ENCODE data around the gene FAM168A.
"Not testable (repeated sequence)": the region's sequence is repeated elsewhere in the genome, so short reads cannot be mapped to it uniquely, and the experiment has no call there.

The FAM168A gene

DNA sequence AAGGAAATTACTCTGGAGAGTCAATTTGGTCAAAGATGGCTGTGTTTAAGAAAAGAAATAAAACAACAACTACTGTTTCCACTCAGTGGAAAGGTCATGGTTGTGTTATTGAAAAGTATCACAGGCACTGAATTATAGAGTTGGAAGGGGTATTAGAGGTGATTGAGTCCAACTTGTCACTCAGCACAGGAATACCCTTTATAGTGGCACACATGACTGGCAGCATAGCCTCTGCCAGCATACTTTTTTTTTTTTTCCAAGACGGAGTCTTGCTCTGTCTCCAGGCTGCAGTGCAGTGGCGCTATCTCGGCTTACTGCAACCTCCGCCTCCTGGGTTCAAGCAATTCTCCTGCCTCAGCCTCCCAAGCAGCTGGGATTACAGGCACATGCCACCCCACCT lies 161.1 kb downstream of the FAM168A start:
- in situ Hi-C loops (cut with MboI; ENCODE audit: low sequenced_read_pairs): not testable (repeated sequence)

DNA sequence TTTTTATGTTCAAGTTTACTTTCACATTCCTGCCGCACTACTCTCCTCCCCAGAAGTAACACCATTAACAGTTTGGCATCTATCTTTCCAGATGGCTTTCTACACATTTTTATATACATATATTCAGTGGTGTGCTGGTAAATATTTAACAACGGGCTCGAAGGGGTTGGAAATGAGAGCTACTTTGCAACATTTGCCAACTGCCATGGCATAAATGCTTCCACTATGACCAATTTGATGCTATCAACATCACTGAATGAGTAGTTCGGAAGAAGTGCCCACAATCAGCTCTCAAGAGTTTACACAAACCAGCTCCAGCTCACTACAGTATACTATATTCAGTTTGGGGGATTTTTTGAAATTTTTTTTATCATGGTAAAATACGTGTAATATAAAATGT lies 166.5 kb downstream of the FAM168A start:
- in situ Hi-C loops (cut with MboI; ENCODE audit: low sequenced_read_pairs): no loop called here

DNA sequence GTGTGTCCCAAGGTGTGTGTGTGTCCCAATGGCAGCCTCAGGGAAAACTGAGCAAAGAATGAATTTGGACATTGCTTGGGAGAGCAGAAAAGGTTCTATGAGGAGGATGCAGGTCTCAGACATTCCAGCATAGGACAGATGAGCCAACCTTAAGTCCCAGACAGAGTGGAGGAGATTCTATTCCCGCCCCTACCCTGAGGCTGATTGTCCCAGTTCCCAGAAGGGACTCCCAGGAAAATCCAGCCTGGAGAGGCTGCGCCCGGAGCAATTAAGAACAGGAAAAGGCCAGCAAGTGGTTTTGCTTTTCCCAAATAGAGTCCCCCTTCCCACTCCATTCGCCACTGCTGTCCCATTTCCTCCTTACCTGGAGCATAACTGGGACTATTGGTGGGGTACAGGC lies 167.6 kb downstream of the FAM168A start:
- in situ Hi-C loops (cut with MboI; ENCODE audit: low sequenced_read_pairs): no loop called here

DNA sequence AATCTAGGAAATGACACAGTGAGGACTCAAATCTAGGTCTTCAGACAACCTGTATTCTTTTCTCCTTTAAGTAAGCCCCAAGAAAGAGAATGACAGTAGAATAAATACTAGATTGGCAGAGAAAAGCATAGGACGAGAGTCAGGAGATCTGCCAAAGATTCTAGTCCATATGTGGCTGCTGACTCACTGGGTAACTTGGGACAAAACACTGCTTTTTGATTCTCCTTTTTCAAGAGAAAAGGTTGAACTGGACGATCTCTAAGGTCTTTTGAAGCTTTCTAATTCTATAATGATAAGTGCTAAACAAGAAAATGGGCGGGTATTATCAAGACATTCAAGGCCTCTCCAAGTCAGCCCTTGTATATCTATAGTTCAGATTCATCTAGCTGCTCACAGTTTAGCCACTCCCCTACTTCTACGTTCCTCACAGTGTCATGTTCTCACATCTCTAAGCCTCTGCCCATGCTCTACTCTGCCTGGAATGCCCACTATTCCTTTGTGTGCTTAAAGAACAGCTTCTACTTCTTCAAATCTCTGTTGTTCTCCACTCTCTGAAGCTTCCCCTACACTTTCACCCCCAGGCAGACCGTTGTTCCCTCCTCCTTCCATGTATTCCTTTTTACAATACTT lies 168.7 kb downstream of the FAM168A start:
- in situ Hi-C loops (cut with MboI; ENCODE audit: low sequenced_read_pairs): no loop called here

DNA sequence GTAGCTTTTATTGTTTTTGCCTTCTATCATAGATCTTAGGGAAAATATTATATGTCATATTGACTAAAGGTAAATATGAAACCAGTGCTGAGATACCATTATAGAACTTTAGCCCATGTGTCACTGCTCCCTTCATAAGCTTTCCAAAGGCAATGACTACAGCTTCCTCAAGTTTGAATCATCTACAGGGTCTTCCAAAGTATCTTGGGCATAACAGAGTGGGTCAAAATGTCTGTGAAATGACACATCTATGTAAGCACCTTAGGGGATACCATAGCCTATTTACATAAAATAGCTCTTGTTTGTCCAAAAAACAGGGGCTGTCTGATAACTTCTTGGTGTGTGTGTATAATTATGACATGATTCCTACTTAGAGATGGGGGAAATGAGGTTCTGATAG lies 169.2 kb downstream of the FAM168A start:
- in situ Hi-C loops (cut with MboI; ENCODE audit: low sequenced_read_pairs): no loop called here

DNA sequence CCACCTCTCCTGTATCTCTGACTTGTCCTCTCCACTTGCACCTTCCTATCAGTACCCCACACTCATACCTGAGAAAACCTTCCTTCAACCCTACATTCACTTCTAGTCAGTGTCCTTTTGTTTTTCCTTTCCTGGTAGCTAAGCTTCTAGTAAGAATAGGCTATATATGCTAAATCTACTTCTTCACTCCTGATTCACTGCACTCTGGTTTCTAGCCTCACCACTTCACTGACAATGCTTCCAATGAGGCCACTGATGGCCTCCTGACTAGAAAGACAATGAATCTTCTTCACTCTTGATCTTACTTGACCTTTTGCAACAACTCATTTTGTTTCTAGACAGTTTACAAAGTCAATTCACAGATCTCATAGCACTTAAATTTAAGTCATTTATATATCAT lies 169.7 kb downstream of the FAM168A start:
- in situ Hi-C loops (cut with MboI; ENCODE audit: low sequenced_read_pairs): no loop called here

DNA sequence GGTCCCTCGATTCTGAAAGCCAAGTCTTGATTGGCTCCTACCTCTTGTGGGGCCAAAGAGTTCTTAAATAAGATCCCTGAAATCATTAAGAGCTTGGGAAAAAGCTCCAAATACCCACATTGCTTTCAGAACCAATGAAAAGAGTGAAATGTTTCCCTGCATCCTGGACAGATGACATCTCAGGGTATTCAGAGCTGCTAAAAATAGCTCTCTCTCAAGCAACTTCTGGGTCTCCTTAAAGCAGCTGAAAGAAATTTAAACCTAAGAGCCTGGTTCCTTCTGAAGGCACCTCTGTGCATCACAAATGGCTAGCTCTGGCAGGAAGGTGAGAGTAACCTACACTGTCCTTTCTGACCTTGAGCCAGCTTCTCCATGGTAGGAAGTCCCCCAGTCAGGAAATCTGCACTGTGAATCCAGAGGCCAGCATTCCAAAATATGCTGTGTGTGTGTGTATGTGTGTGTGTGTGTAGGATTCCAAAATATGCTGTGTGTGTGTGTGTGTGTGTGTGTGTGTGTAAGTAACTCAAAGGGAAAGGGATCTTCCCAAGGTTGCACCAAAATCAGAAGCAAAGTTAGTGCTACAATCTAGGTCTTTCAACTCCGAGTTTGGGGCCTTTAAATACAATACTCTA lies 171.6 kb downstream of the FAM168A start:
- in situ Hi-C loops (cut with MboI; ENCODE audit: low sequenced_read_pairs): no loop called here

DNA sequence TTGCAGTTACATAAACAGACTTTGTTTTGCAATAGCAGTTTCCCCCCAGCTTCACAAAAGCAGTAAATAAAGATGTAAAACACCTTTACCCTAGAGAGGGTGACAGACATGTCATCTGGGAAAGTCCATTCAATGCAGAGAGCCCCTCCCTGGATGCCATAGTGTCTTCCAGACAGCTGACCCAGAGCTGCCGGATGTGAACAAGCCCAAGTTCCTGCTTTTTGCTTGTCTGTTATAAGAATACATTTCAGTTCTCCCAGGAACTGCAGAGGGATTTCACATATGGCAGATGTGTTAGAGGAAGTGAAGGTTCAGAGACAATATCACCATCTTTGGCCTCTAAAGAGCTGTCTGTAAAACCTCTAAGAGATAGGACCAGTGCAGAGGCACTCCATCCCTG lies 172.8 kb downstream of the FAM168A start:
- in situ Hi-C loops (cut with MboI; ENCODE audit: low sequenced_read_pairs): no loop called here

DNA sequence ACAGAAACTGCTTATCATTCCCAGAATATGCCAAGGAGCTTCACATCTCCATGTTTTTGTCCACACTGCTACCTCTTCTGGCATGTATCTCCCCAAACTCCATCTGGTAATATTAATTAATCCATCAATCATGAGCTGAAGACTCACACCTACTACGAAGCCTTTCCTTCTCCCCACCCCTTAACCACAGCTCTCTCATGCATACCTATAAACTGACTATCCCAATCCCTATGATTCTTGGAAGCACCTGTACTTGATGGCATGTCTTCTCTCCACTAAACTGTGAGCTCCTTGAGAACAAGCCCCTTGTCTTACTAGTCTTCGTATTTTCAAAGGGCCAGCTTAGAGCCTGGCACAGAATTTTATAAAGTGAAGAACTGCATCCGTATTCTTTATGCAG lies 174.4 kb downstream of the FAM168A start:
- in situ Hi-C loops (cut with MboI; ENCODE audit: low sequenced_read_pairs): no loop called here

DNA sequence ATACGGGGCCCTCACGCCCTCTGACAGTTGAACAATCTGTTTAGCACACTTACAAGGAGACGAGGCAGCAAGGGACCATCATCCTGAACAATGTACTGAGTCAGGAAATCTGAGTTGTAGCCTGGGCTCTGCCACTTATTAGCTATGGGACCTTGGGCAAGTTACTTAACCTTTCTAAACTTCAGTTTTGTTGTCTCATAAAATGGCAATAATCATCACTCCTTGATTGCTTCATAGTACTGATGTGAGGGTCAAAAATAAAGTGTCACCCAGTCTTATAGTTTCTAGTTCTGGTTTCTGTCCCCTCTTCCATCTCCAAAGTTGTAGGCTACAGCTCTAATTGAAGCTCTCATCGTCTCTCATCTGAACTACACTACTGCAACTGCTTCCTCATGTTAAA lies 175.0 kb downstream of the FAM168A start:
- in situ Hi-C loops (cut with MboI; ENCODE audit: low sequenced_read_pairs): no loop called here

DNA sequence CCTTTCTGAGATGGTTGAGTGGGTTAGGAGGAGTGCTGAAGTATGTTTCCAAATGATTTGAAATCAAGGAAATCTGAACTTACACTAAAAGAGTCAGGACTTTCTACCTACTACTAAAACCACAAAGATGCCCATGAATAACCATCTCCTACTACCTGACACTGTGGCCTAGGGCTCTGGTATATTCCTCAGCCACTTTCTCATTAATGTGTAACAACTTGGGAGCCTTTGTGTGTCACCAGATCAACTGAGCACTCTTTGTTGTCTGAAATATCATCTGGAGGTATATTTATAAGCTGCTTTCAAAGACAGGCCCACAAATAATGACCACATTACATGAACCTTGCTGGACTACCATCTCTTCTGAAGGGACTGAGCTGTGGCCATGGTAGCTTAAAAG lies 177.8 kb downstream of the FAM168A start:
- in situ Hi-C loops (cut with MboI; ENCODE audit: low sequenced_read_pairs): no loop called here

DNA sequence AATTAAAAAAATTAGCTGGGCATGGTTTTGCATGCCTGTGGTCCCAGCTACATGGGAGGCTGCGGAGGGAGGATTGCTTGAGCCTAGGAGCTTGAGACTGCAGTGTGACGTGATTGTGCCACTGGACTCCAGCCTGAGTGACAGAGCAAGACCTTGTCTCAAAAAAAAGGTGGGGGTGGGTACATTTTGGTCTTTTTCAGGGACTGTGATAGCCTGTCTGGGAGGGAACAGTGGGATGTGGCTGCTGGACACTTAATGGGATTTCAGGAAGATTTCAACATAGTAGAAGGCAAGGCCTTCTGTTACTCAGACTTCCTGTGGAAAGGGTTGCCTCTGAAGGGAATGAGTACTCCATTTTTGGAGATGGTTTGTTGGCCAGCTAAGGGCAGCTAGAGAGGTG lies 181.1 kb downstream of the FAM168A start:
- in situ Hi-C loops (cut with MboI; ENCODE audit: low sequenced_read_pairs): no loop called here

DNA sequence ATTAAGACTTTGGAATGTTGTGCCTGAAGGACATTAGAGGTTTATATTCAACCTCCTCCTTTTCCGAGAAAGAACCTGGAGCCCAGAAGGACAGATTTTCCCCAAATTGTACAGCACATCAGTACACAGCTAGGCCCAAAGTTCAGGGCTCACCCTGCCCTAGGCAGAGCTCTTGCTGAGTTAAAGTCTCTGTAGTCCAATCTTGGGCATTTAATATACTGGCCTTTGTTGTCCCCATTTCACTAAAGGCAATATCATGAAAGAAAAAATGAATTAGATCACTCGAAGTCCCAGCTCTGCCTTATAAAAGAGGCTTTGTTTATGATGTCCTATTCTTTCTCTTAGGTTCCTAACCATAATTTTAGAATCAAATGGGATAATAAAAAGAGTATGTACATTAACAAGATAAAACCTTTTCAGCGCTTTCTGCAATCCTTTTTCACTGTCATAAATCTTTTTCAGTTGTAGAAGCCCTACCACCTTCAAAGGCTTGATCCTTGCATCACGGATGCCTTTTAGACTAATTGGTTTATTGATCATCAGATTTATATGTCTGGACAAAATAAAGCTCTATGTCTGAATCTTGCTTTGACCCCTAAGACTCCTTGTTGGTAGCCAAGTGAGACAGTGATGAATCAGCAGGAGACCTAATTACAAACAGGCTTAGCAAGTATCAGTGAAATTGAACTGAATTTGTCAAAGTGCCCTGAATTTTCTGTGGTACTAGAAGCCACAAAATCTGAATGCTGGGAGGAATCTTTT lies 181.9 kb downstream of the FAM168A start:
- in situ Hi-C loops (cut with MboI; ENCODE audit: low sequenced_read_pairs): no loop called here

DNA sequence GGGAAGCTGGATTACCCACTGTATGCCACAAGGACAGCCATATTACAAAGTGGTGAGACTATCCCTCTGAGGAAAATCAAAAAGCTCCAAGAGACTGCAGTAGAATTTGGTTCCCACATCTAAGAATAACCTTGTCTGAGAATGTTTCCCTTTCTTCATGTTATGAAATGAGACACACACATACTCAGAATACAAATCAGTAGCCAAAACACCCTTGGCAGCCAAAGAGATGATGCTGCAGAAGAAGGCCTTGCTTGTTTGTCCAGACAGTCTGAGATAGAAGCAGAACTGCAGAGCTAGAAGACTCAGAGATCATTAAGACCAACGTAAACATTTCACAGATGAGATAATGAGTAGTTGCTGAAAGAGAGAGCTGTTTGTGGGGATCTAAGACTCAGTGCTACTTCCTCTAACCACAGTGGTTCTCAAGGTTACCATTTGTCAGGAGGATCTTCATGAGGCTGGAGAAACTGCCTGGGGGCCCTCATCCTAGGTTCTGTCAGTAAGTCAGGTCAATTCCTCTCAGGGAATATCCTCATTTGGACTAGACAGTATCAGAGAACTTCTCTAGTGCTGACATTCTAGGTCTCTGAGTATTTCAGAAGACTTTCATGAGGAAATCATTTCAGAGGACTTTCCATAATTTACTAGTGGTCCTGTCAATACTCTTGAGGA lies 182.8 kb downstream of the FAM168A start:
- in situ Hi-C loops (cut with MboI; ENCODE audit: low sequenced_read_pairs): no loop called here

DNA sequence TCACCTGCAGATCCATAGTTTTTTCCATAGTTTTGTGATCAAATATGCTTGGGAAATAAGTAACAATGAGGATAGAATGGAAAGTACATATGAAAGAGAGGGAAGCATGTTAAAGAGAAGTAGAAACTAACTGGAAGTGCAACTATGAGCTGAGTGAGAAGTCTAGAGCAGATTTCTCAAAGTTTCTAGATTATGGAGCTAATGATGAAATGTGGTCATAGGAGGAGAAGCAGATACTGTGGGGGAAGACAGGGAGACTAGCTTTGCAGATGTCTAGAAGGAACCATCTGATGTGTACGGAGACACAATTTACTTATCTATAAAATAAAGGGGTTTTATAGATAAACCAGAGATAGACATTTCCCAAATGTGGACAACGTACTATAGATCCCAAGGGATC lies 184.7 kb downstream of the FAM168A start:
- in situ Hi-C loops (cut with MboI; ENCODE audit: low sequenced_read_pairs): no loop called here

DNA sequence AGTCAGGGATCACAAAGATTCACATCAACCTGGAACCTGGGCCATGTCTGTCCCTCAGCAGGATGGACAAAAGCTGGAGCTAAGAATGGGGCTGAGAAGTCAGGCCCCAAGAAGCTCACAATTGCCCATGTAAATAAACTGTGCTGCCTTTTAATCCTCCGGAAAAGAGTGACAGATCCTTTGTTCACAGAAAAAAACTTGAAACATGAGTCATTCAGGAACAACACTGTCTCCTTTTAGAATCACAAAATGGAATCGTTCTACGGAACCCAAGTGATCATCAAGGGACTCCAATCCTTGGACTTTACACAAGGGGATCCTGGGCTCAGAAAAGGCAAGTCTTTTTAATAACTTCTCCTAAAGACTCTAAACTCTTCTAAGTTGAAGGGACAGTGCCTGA lies 185.6 kb downstream of the FAM168A start:
- in situ Hi-C loops (cut with MboI; ENCODE audit: low sequenced_read_pairs): no loop called here

DNA sequence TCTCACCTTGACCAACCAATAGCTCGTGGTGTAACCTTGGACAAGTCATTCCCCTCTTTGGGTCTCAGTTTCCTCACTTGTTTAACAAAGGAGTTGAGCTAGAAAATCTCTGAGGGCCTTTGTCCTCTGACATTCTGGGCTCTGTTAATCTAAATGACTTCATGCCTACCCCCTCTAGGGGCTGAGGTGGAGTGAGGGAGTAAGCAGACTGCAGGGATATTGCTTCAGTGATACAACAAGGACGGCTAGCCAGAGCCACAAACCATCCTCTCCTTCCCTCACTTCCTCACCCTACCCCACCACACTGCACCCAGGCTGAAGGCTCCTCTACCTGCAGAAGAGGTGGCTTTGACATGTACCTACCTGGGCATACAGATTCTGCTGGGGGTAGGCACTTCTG lies 186.9 kb downstream of the FAM168A start:
- in situ Hi-C loops (cut with MboI; ENCODE audit: low sequenced_read_pairs): no loop called here

DNA sequence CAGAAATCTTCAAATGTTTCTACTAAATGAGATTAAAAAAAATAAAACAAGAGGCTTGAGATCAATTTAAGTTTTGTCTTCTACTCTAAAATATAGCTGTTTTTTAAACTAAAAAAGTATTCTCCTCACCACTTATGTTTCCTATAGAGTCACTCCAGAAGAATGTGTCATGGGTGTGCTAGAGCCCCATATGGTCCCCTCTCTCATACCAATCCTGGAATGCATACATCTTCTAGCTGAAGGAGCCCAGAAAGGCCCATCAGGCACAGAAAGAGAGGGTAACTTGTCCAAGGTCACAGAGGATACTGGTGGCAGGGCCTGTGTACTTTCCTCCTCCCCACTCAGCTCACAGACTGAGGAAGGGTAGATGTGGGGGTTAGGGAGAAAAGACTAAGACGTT lies 187.3 kb downstream of the FAM168A start:
- in situ Hi-C loops (cut with MboI; ENCODE audit: low sequenced_read_pairs): no loop called here

DNA sequence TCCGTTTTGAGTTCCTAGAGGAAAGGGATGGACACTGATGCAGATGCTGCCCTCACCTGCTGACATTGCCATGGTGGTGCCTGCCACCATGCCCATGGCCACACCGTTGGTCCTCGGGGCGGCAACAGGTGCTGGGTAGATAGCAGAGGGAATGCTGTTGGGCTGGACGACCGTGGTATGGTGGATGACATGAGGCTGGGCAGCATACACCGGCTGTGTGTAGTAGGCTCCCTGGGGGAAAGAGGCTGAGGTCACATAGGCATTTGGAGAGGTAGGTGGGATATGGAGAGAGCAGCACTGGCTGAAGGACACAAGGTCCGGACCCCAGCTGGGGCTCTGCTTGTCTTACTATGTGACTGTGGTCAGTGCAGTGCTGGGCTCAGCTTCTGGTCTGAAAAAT lies 188.5 kb downstream of the FAM168A start:
- in situ Hi-C loops (cut with MboI; ENCODE audit: low sequenced_read_pairs): no loop called here

DNA sequence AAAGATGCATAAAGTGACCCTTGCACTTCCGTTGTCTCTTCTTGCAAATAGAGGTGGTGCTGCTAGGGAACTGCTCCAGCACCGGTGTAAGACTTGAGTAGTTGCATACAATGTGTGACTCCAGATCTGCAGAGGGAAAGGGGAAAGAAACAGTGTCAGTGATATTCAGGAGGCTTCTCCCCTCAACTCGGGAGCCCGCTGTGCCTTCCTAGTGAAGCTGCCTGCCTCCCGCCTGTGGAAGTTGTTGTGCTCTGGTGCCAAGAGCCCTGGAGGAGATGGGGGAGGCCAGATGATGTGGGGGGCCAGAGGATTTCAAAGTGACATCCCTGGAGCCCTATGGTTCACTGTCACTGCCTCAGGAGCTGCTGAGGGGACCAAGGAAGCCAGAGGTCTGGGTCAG lies 191.3 kb downstream of the FAM168A start:
- in situ Hi-C loops (cut with MboI; ENCODE audit: low sequenced_read_pairs): no loop called here

DNA sequence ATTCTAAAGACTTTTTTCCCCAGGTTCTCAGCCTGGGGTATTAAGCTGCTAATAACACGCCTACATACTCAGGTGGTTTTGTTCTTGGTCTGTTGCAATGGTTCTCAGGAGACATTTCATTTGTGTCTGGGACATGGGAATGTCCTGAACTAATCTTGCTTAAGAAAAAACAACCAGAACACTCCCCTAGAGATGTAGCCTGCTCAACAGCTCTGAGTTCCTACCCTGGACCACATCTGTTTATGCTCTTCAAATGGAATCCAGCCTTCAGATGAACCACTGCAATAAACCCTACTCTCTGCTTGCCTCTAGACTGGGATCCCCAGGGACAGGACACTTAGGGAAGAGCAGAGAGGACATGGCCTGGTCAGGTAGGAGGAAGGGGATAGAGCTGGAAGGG lies 191.8 kb downstream of the FAM168A start:
- in situ Hi-C loops (cut with MboI; ENCODE audit: low sequenced_read_pairs): no loop called here

DNA sequence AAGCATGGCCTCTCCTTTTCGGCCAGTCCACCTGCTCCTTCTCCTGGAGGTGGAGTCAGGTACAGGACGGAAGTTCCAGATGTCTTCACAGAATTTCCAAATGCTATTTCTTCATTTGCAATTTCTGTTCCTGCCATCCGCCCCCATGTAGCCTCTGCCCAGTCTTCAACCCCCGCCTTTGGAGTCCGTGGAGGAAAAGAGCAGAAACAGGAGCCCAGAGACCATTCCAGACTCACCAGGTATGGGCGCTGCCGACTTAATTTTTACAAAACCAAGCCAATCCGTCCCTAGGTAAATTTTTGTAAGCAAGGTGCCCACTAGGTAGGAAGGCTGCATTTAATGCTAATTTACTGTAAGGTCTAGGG lies 192.8 kb downstream of the FAM168A start:
- in situ Hi-C loops (cut with MboI; ENCODE audit: low sequenced_read_pairs): no loop called here
